ENCODE measurements around the gene EPHB1.

Gene EPHB1

DNA sequence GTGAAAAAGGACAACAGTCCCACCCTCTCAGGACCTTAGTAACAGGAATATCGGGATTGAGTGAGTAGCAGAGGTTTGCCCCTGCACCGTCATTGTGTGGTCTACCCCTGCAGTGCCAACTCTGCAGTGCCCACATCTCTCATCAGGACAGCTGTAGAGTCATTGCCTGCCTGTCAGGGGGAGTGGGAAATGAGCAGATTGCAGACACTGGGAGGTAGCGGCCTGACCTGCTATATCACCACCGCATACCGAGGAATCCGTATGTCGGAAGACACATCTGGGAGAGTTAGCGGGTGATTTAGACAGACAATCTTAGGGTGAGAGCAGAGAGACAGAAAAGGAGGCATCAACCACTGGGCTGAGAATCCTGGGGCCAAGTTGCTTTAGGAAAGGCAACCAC is 218.1 kb downstream of the EPHB1 start:
- Histone ChIP-seq H3K27me3 (no peaks in the 10 kb centered on the region), H3K36me3 (no peaks in the 10 kb centered on the region), H3K4me1 (no peaks in the 10 kb centered on the region), H3K9me3 (no peaks in the 10 kb centered on the region), H3K4me3 (ENCODE audit: low read depth, low read length) (no peak overlapping the region)
- no peak for DNase-seq
- no peak for TF ChIP-seq CTCF (IDR thresholded peaks at IDR 0.05; ENCODE audit: low read depth, low read length)

GRCh38 chr3:135014566-135014965 is 219.5 kb downstream of the EPHB1 start:
- Histone ChIP-seq H3K36me3 (no peaks in the 10 kb centered on the region), H3K9me3 (no peaks in the 10 kb centered on the region), H3K27me3 (no peaks in the 10 kb centered on the region), H3K4me3 (ENCODE audit: low read depth, low read length) (no peak overlapping the region), H3K4me1 (no peaks in the 10 kb centered on the region)
- no peak for DNase-seq
- no peak for TF ChIP-seq CTCF (IDR thresholded peaks at IDR 0.05; ENCODE audit: low read depth, low read length)

- Histone ChIP-seq H3K9me3 (no peaks in the 10 kb centered on the region), H3K4me3 (ENCODE audit: low read depth, low read length) (no peak overlapping the region), H3K4me1 (no peaks in the 10 kb centered on the region), H3K27me3 (no peaks in the 10 kb centered on the region), H3K36me3 (no peaks in the 10 kb centered on the region)
- no peak for DNase-seq
- TF ChIP-seq CTCF (IDR thresholded peaks at IDR 0.05; ENCODE audit: low read depth, low read length), result no peak
Measured at GRCh38 chr3:135017003-135017893, 222.2 kb downstream of the EPHB1 start.

DNA sequence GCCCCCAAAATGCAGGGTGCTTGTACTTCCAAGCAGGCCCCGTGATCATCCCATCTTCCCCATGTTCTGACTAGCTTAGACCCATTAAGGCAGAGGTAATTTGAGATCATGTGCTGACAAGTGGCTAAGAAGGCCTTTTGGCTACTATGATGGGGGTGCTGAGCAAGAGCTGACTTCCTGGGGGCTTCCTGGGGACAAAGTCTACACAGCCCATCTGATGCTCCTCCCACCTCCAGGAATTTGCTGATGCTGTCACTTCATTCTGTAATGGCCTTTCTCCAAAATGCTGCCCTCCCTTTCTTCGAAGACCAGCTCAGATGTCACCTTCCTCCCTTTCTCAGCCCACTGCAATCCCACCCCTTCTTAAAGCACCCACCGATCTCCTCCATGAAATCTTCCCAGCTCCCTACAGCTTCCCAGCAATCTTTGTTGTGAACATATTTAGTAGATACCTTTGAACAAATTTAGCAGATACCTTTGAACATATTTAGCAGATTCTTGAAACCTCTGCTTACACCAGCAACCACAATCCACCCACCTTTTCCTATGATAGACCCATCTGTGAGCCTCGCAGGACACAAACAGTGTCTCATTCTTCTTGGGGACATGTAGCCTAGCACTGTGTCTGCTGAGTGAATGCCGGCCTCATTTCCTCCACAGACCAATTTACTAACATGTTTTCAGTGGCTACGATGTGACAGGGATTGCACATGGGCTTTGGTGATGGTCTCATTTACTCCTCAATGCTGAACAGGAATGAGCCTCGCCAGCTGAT is 223.3 kb downstream of the EPHB1 start:
- DNase-seq, result no peak
- Histone ChIP-seq H3K4me1 (no peaks in the 10 kb centered on the region), H3K36me3 (no peaks in the 10 kb centered on the region), H3K27me3 (no peaks in the 10 kb centered on the region), H3K9me3 (no peaks in the 10 kb centered on the region), H3K4me3 (ENCODE audit: low read depth, low read length) (no peak overlapping the region)
- no peak for TF ChIP-seq CTCF (IDR thresholded peaks at IDR 0.05; ENCODE audit: low read depth, low read length)

- H3K9me3 ChIP-seq, result no peaks in the 10 kb centered on the region
- no peaks in the 10 kb centered on the region for H3K36me3 ChIP-seq
- no peak for TF ChIP-seq CTCF (IDR thresholded peaks at IDR 0.05; ENCODE audit: low read depth, low read length)
- H3K4me1 ChIP-seq, result no peaks in the 10 kb centered on the region
- DNase-seq, result no peak
- no peak overlapping the region for H3K4me3 ChIP-seq (ENCODE audit: low read depth, low read length)
- H3K27me3 ChIP-seq, result no peaks in the 10 kb centered on the region
Measured at GRCh38 chr3:135020181-135020580, 225.1 kb downstream of the EPHB1 start.
